ENCODE data around the gene ALOX15. TPM values are rescaled to one million over a fixed set of nuclear protein-coding genes. Genes with fewer than 3 reads are reported as not detected.
"Not testable (repeated sequence)": the region's sequence is repeated elsewhere in the genome, so short reads cannot be mapped to it uniquely, and the experiment has no call there.

ALOX15 gene
- total RNA-seq, 1 donor from 2014 or later = not detected

DNA sequence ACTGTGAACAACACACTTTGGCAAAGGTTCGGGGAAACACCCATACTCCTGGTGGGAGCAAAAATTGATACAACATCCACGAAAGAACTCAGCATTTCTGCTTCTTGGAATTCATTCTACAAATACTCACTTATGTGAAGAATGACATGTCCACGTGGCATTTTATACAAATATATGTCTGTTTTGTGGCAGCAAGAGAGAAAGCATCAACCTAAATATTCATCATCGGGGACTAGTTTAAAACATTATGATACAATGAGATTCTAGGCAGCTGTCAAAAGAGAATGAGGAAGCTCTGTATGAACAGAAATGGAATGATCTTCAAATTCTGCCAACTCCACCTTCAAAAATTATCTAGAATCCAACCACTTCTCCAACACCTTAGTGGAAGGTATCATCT is 25.7 kb upstream of the ALOX15 start:
- Mint-ChIP-seq H3K27me3 (peaks cover 15% of the 10 kb centered on the region), H3K36me3 (ENCODE audit: low read depth) (peaks cover 22% of the 10 kb centered on the region), H3K9me3 (no peaks in the 10 kb centered on the region), H3K27ac (no peak overlapping the region), H3K4me3 (no peak overlapping the region), H3K4me1 (peaks cover 3% of the 10 kb centered on the region)
- intact Hi-C loops (cut with micrococcal nuclease) = no loop called here
- DNase-seq = no peak

GRCh38 chr17:4666296-4666695 is 24.8 kb upstream of the ALOX15 start:
- H3K27ac Mint-ChIP-seq = no peak overlapping the region
- peaks cover 15% of the 10 kb centered on the region for H3K36me3 Mint-ChIP-seq (ENCODE audit: low read depth)
- intact Hi-C loops (cut with micrococcal nuclease) = no loop called here
- no peak overlapping the region for H3K4me3 Mint-ChIP-seq
- DNase-seq = no peak
- H3K9me3 Mint-ChIP-seq = no peaks in the 10 kb centered on the region
- H3K27me3 Mint-ChIP-seq = peaks cover 15% of the 10 kb centered on the region
- H3K4me1 Mint-ChIP-seq = peaks cover 4% of the 10 kb centered on the region

- peaks cover 6% of the 10 kb centered on the region for H3K36me3 Mint-ChIP-seq (ENCODE audit: low read depth)
- no peak overlapping the region for H3K27ac Mint-ChIP-seq
- peaks cover 4% of the 10 kb centered on the region for H3K4me1 Mint-ChIP-seq
- no peaks in the 10 kb centered on the region for H3K9me3 Mint-ChIP-seq
- intact Hi-C loops (cut with micrococcal nuclease) = no loop called here
- peaks cover 15% of the 10 kb centered on the region for H3K27me3 Mint-ChIP-seq
- no peak for DNase-seq
- no peak overlapping the region for H3K4me3 Mint-ChIP-seq
Observed at GRCh38 chr17:4665027-4665426, 23.5 kb upstream of the ALOX15 start.

GRCh38 chr17:4664230-4664629 is 22.8 kb upstream of the ALOX15 start:
- intact Hi-C loops (cut with micrococcal nuclease) = no loop called here
- DNase-seq = no peak
- Mint-ChIP-seq H3K9me3 (no peaks in the 10 kb centered on the region), H3K27me3 (peaks cover 15% of the 10 kb centered on the region), H3K27ac (no peak overlapping the region), H3K4me3 (no peak overlapping the region), H3K36me3 (ENCODE audit: low read depth) (no peaks in the 10 kb centered on the region), H3K4me1 (peaks cover 6% of the 10 kb centered on the region)

- Mint-ChIP-seq H3K36me3 (ENCODE audit: low read depth) (no peaks in the 10 kb centered on the region), H3K27ac (no peak overlapping the region), H3K27me3 (peaks cover 15% of the 10 kb centered on the region), H3K4me1 (peaks cover 10% of the 10 kb centered on the region), H3K4me3 (no peak overlapping the region), H3K9me3 (no peaks in the 10 kb centered on the region)
- intact Hi-C loops (cut with micrococcal nuclease) = no loop called here
- DNase-seq = no peak
Observed at GRCh38 chr17:4663711-4664110, 22.2 kb upstream of the ALOX15 start.

DNA sequence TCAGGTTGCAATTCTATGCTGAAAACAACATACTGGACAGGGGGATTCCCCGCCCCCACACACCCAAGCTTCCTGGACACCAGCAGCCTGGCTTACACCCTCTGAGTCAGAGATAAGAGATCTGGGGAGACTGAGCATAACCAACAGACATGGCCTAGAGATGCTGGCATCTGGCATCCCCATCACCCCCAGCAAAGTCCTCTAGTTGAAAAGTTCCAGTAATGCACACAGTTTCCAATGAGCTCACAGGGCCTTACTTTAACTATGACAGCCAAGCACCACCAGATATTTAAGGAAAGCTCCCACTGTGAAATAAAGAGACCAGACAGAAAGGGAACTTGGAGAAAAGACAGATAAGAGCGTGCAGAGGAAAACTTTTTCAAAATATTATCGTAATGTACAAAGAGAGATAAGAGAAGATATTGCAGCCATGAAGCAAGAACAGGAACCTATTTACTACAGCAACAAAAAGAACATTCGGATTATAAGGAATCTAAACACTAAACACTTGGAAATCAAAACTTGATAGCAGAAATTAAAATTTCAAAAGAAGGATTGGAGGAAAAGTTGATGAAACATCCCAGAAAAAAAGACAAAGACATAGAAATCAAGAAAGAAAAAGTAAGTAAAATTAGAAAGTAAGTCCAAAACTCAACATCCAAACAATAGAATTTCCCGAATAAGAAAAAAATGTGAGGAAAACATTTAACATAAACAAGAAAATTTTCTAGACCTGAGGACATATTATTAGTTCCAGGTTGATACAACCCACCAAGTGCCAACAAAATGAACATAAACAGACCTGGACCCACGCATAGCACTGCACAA is 17.2 kb upstream of the ALOX15 start:
- Mint-ChIP-seq H3K27ac (peak overlapping the region; percentile 57), H3K9me3 (no peaks in the 10 kb centered on the region), H3K4me1 (peaks cover 19% of the 10 kb centered on the region), H3K36me3 (ENCODE audit: low read depth) (no peaks in the 10 kb centered on the region), H3K27me3 (peaks cover 3% of the 10 kb centered on the region), H3K4me3 (peak overlapping the region; percentile 14)
- peak; percentile 77 for DNase-seq
- intact Hi-C loops (cut with micrococcal nuclease) = no loop called here

- H3K9me3 Mint-ChIP-seq = no peaks in the 10 kb centered on the region
- peaks cover 19% of the 10 kb centered on the region for H3K4me1 Mint-ChIP-seq
- H3K27ac Mint-ChIP-seq = peak overlapping the region; percentile 50
- H3K27me3 Mint-ChIP-seq = peaks cover 7% of the 10 kb centered on the region
- DNase-seq = no peak
- intact Hi-C loops (cut with micrococcal nuclease) = no loop called here
- no peaks in the 10 kb centered on the region for H3K36me3 Mint-ChIP-seq (ENCODE audit: low read depth)
- no peak overlapping the region for H3K4me3 Mint-ChIP-seq
Observed at GRCh38 chr17:4657678-4658077, 16.2 kb upstream of the ALOX15 start.

- H3K27ac Mint-ChIP-seq; H3K27me3 Mint-ChIP-seq; intact Hi-C loops (cut with micrococcal nuclease); H3K9me3 Mint-ChIP-seq; DNase-seq; H3K36me3 Mint-ChIP-seq (ENCODE audit: low read depth); H3K4me3 Mint-ChIP-seq: not testable (repeated sequence)
- peaks cover 16% of the 10 kb centered on the region for H3K4me1 Mint-ChIP-seq
Observed at GRCh38 chr17:4655933-4656332, 14.5 kb upstream of the ALOX15 start.

DNA sequence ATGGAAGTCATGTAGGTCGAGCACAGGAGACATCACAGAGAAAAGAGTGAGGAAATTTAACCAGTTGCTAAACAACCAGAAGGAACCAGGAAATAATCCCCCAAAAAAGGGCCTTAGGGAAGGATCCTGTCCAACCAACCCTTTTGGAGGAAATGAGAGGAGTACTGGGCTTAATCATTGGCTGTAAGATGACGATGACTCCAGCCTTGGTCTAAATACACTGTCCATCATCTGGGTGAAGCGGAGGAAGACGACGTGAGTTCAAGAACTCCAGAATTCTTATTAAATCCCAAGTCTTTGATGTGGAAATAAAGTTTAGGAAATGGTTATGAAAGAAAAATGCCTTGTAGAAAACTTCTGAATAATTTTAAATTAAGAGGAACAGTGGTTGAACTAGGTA is 11.5 kb upstream of the ALOX15 start:
- peaks cover 23% of the 10 kb centered on the region for H3K27me3 Mint-ChIP-seq
- peaks cover 6% of the 10 kb centered on the region for H3K4me1 Mint-ChIP-seq
- H3K27ac Mint-ChIP-seq = no peak overlapping the region
- intact Hi-C loops (cut with micrococcal nuclease) = no loop called here
- DNase-seq = no peak
- H3K36me3 Mint-ChIP-seq (ENCODE audit: low read depth) = no peaks in the 10 kb centered on the region
- no peak overlapping the region for H3K4me3 Mint-ChIP-seq
- H3K9me3 Mint-ChIP-seq = no peaks in the 10 kb centered on the region

GRCh38 chr17:4648741-4649140 is 7.3 kb upstream of the ALOX15 start:
- Mint-ChIP-seq H3K9me3 (no peaks in the 10 kb centered on the region), H3K27me3 (peaks cover 47% of the 10 kb centered on the region), H3K36me3 (ENCODE audit: low read depth) (no peaks in the 10 kb centered on the region), H3K4me3 (no peak overlapping the region), H3K4me1 (no peaks in the 10 kb centered on the region), H3K27ac (no peak overlapping the region)
- DNase-seq = no peak
- intact Hi-C loops (cut with micrococcal nuclease) = no loop called here

DNA sequence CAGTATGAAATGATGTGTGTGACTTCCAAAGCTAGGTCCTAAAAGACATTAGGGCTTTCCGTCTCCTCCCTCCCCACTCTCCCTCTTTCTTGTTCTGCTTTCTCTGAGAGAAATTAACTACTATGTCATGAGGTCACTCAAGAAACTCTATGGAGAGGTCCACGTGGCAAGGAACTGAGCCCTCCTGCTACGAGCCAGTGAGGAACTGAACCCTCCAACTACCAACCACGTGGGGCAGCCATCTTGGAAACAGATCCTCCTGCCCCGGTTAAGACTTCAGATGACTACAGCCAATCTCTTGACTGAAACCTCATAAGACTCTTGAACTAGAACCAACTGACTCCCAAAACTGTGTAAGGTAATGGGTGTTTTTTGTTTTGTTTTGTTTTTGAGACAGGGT is 4.2 kb upstream of the ALOX15 start:
- H3K4me3 Mint-ChIP-seq = no peak overlapping the region
- DNase-seq = no peak
- H3K9me3 Mint-ChIP-seq = no peaks in the 10 kb centered on the region
- H3K27ac Mint-ChIP-seq = no peak overlapping the region
- intact Hi-C loops (cut with micrococcal nuclease) = no loop called here
- H3K4me1 Mint-ChIP-seq = peaks cover 5% of the 10 kb centered on the region
- H3K36me3 Mint-ChIP-seq (ENCODE audit: low read depth) = no peaks in the 10 kb centered on the region
- peaks cover 69% of the 10 kb centered on the region for H3K27me3 Mint-ChIP-seq

- no peak for DNase-seq
- no peaks in the 10 kb centered on the region for H3K9me3 Mint-ChIP-seq
- no peak overlapping the region for H3K4me3 Mint-ChIP-seq
- intact Hi-C loops (cut with micrococcal nuclease) = loop anchor here (5.0 kb wide), 1 partner anchor 144 kb away; the partner anchor contains the start of genes GLTPD2 and VMO1
- no peak overlapping the region for H3K27ac Mint-ChIP-seq
- H3K4me1 Mint-ChIP-seq = peaks cover 8% of the 10 kb centered on the region
- H3K27me3 Mint-ChIP-seq = peaks cover 67% of the 10 kb centered on the region
- no peaks in the 10 kb centered on the region for H3K36me3 Mint-ChIP-seq (ENCODE audit: low read depth)
Observed at GRCh38 chr17:4643676-4644075, 2.2 kb upstream of the ALOX15 start.

DNA sequence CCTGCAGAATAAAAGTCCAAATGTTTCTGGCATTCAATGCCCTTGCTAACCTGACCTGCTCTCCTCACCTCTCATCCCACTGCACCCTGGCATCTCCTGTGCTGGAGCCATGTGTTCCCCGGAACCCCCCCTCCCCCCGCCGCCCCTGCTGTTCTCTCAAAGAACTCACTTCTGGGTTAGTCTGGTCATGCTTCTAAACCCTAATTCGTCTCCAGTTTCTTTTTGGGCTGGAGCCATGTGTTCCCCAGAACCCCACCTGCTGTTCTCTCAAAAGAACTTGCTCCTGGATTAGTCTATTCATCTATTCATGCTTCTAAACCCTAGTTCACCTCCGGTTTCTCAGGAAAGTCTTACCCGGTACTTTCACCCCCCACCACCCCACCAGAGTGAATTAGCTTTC is 808 bp upstream of the ALOX15 start:
- peaks cover 9% of the 10 kb centered on the region for H3K4me1 Mint-ChIP-seq
- H3K9me3 Mint-ChIP-seq = no peaks in the 10 kb centered on the region
- no peaks in the 10 kb centered on the region for H3K36me3 Mint-ChIP-seq (ENCODE audit: low read depth)
- intact Hi-C loops (cut with micrococcal nuclease) = loop anchor here (5.0 kb wide), 1 partner anchor 145 kb away; the partner anchor contains the start of genes GLTPD2 and VMO1
- no peak overlapping the region for H3K4me3 Mint-ChIP-seq
- H3K27ac Mint-ChIP-seq = no peak overlapping the region
- peaks cover 71% of the 10 kb centered on the region for H3K27me3 Mint-ChIP-seq
- no peak for DNase-seq

- not testable (repeated sequence) for H3K36me3 Mint-ChIP-seq (ENCODE audit: low read depth); H3K27ac Mint-ChIP-seq; DNase-seq; H3K9me3 Mint-ChIP-seq
- Mint-ChIP-seq H3K27me3 (peaks cover 81% of the 10 kb centered on the region), H3K4me3 (peak overlapping the region; percentile 57), H3K4me1 (peaks cover 21% of the 10 kb centered on the region)
- intact Hi-C loops (cut with micrococcal nuclease) = loop anchor here (5.0 kb wide), 1 partner anchor 147 kb away; the partner anchor contains the start of genes GLTPD2 and VMO1
Observed at GRCh38 chr17:4640569-4641188, 799 bp downstream of the ALOX15 start.

Measured in activated CD4-positive, alpha-beta T cell treated with anti-CD3 and anti-CD28 coated beads, Interleukin-2, amount 10 ng/mL, durations not matched to agents 24 days and 14 days (primary cell).